DND-41 (cell line): ENCODE data around the gene BORCS8.

Experiments
- EZH2 ChIP-seq: IDR thresholded peaks from 3 replicates; pipeline ENCODE4 v1.6.1; 2012; ENCODE audit warnings: borderline replicate concordance, low read depth, mild to moderate bottlenecking, moderate library complexity, low read length, inconsistent platforms; ENCODE audit not compliant: severe bottlenecking
- TF ChIP-seq, protein P1 (sequence below): IDR thresholded peaks from 2 replicates; pipeline ENCODE4 v1.5.1; 2012; ENCODE audit warnings: borderline replicate concordance, low read length, moderate library complexity, mild to moderate bottlenecking; ENCODE audit not compliant: poor library complexity, severe bottlenecking; ENCODE audit errors: extremely low read depth

DNA sequence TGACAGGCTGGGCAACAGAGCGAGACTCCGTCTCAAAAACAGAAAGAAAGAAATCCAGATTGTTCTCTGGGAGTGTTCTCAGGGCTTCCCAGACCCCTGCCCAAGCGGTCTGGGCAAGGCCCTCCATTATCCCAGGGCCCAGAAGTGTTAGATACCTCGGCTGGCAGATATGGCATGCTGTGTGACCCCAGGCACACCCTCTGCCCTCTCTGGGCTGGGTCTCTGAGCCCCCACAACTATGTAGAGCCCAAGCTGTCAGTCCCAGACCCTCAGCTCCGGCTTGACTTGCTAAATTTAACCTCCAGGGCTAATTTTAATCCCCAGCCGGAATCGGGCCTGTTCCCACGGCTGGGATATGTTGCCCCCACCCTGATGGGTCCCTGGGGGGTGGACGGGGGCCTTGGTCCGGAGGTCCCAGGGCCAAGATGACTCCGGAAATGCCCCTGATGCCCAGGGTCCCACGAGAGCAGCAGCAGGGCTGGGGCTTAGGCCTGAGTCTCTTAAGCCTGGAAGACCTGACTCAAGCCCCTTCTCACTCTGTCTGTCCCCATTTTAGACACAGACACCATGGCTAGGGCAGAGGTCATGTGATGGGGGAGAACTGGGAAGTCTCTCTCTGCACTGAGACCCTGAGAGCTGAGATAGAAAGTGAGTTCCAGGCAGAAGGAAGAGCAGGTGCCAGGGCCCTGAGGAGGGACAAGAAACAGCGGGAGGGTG is 39.1 kb downstream of the BORCS8 start:
- no peak for TF ChIP-seq EZH2
- TF ChIP-seq, protein P1, sequence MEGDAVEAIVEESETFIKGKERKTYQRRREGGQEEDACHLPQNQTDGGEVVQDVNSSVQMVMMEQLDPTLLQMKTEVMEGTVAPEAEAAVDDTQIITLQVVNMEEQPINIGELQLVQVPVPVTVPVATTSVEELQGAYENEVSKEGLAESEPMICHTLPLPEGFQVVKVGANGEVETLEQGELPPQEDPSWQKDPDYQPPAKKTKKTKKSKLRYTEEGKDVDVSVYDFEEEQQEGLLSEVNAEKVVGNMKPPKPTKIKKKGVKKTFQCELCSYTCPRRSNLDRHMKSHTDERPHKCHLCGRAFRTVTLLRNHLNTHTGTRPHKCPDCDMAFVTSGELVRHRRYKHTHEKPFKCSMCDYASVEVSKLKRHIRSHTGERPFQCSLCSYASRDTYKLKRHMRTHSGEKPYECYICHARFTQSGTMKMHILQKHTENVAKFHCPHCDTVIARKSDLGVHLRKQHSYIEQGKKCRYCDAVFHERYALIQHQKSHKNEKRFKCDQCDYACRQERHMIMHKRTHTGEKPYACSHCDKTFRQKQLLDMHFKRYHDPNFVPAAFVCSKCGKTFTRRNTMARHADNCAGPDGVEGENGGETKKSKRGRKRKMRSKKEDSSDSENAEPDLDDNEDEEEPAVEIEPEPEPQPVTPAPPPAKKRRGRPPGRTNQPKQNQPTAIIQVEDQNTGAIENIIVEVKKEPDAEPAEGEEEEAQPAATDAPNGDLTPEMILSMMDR = no peak
